Keratinocyte (primary cell): ENCODE results near the gene CRABP2. TPM values are rescaled to one million over a fixed set of nuclear protein-coding genes. Genes with fewer than 3 reads are reported as not detected.

ENCODE experiments used
- DNase-seq: peaks from one replicate; pipeline ENCODE4 v3.0.0-alpha.2; 2011; ENCODE audit warnings: low read depth, missing footprints, low spot score
- FAIRE-seq: peaks from 2 replicates; lab custom pipeline; 2011; peaks lifted over from hg19 to GRCh38; lab: Jason Lieb, UNC
- H2AFZ ChIP-seq: 2 replicates; pipeline ENCODE4 v1.6.0; 2012; ENCODE audit warnings: low read length, control low read depth, inconsistent platforms; ENCODE audit not compliant: control insufficient read depth
- H3K27ac ChIP-seq: 2 replicates; pipeline ENCODE4 v1.5.1; 2011; ENCODE audit warnings: low read length; ENCODE audit not compliant: control insufficient read depth, insufficient read depth
- H3K27me3 ChIP-seq: 3 replicates; pipeline ENCODE4 v1.6.0; 2011; ENCODE audit warnings: low read length; ENCODE audit not compliant: control insufficient read depth, insufficient read depth; ENCODE audit errors: extremely low read depth
- H3K36me3 ChIP-seq, 2 experiments: 2 replicates in 1 of 2; 3 replicates in 1 of 2; pipeline ENCODE4 v1.5.1; 2011; ENCODE audit warnings: low read length in 2 of 2, mild to moderate bottlenecking in 1 of 2; ENCODE audit not compliant: control insufficient read depth in 2 of 2, insufficient read depth in 2 of 2; ENCODE audit errors: extremely low read depth in 1 of 2
- H3K4me1 ChIP-seq: 3 replicates; pipeline ENCODE4 v1.5.1; 2011; ENCODE audit warnings: low read length; ENCODE audit not compliant: control insufficient read depth, insufficient read depth; ENCODE audit errors: extremely low read depth
- H3K4me2 ChIP-seq: 3 replicates; pipeline ENCODE4 v1.6.0; 2011; ENCODE audit warnings: low read depth, low read length; ENCODE audit not compliant: control insufficient read depth, insufficient read depth; ENCODE audit errors: extremely low read depth
- H3K4me3 ChIP-seq, 3 experiments: fragments of 200-600 bp in 1 of 3; sonication (generic) in 1 of 3; 2 replicates in 2 of 3; 3 replicates in 1 of 3; pipeline ENCODE4 v1.5.1; 2011 to 2016; ENCODE audit warnings: low read length in 3 of 3, mild to moderate bottlenecking in 3 of 3, control low read depth in 2 of 3, inconsistent platforms in 1 of 3, low read depth in 1 of 3, mixed read lengths in 1 of 3, mixed run types in 1 of 3, moderate library complexity in 1 of 3; ENCODE audit not compliant: control insufficient read depth in 2 of 3, insufficient read depth in 2 of 3; ENCODE audit errors: extremely low read depth in 1 of 3
- H3K79me2 ChIP-seq: 2 replicates; pipeline ENCODE4 v1.6.0; 2012; ENCODE audit warnings: low read length; ENCODE audit not compliant: control insufficient read depth, insufficient read depth
- H3K9ac ChIP-seq: 3 replicates; pipeline ENCODE4 v1.6.0; 2011; ENCODE audit warnings: low read length; ENCODE audit not compliant: control insufficient read depth, insufficient read depth; ENCODE audit errors: extremely low read depth
- H3K9me1 ChIP-seq: 3 replicates; pipeline ENCODE4 v1.6.0; 2011; ENCODE audit warnings: low read length; ENCODE audit not compliant: control insufficient read depth, insufficient read depth; ENCODE audit errors: extremely low read depth
- H3K9me3 ChIP-seq: 2 replicates; pipeline ENCODE4 v1.5.1; 2012; ENCODE audit warnings: low read depth, low read length; ENCODE audit not compliant: control insufficient read depth
- H4K20me1 ChIP-seq: 3 replicates; pipeline ENCODE4 v1.6.0; 2011; ENCODE audit warnings: low read length; ENCODE audit not compliant: control insufficient read depth, insufficient read depth; ENCODE audit errors: extremely low read depth
- EZH2 ChIP-seq: IDR thresholded peaks from one replicate; pipeline ENCODE4 v1.6.1; 2012; ENCODE audit warnings: inconsistent platforms, mild to moderate bottlenecking, low read length, moderate library complexity
- dilution Hi-C: fragments of 300-500 bp; cut with MboI; formaldehyde crosslinking; loops from one replicate; pipeline ENCODE4 v1.7.0; 2020; ENCODE audit warnings: low sequenced_read_pairs; ENCODE audit not compliant: extremely low pct_ligation_motif_present
- polyA plus RNA-seq, 5 experiments: library from polyadenylated mRNA; depleted of rRNA in 3 of 5; stranded (reverse) in 3 of 5; stranded (forward) in 1 of 5; unstranded in 1 of 5; fragments of >200 nt; gene quantifications; 1 replicate in 1 of 5; 2 replicates in 3 of 5; 3 replicates in 1 of 5; pipeline versions ENCODE4 v1.2.1 to v1.2.3, GENCODE V29; 2011 to 2012; ENCODE audit warnings: missing spikeins in 2 of 5, low read depth in 1 of 5, low replicate concordance in 1 of 5
- TF ChIP-seq, protein P1 (sequence below), 3 experiments: IDR thresholded peaks in 1 of 3; conservative IDR thresholded peaks in 1 of 3; optimal IDR thresholded peaks in 1 of 3; 2 replicates in 2 of 3; 3 replicates in 1 of 3; pipeline versions ENCODE3 to v1.5.1; 2011; ENCODE audit warnings: low read length in 3 of 3, mild to moderate bottlenecking in 3 of 3, moderate library complexity in 2 of 3, control low read depth in 1 of 3, inconsistent platforms in 1 of 3; ENCODE audit not compliant: insufficient read depth in 2 of 3; ENCODE audit errors: extremely low read depth in 1 of 3

Gene CRABP2
- polyA plus RNA-seq, 1 donor (not counting 4 experiments of a cell fraction or from before 2014, with no cell fraction given), result 8.4 TPM

DNA sequence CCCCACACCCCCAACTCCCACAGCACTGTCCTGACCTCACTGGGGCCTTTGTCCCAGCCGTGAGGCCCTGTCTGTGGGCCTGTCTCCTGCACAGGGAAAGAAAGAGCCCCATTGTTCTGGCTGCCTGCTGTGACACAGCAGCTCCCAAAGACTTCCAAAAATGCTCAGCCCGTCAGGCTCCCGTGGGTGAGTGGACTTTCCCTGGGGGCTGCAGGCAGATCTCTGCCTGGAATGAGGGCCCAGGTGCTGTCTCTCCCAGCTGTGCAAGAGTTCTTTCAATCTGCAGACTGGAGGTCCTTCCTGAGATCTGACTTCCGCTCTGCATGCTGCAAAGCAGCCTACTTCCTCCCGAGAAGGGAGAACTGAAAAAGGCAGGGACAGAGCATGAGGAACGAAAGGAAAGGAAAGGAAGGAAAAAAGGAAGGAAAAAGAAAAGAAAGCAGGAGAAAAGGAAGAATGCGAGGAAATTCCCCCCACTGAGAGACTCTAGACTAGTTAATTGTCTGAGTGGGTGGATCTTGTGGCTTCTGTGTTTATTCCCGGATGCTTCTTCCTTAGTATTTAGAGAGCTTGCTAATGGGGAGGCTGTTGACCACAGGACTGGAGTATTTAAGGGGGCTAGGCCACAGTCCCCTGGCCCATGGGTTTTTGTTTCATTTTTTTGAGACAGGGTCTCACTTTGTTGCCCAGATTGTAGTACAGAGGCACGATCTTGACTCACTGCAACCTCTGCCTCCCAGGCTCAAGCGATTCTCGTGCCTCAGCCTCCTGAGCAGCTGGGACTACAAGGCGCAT lies 43.2 kb downstream of the CRABP2 start:
- TF ChIP-seq EZH2, result no peak
- TF ChIP-seq, protein P1, sequence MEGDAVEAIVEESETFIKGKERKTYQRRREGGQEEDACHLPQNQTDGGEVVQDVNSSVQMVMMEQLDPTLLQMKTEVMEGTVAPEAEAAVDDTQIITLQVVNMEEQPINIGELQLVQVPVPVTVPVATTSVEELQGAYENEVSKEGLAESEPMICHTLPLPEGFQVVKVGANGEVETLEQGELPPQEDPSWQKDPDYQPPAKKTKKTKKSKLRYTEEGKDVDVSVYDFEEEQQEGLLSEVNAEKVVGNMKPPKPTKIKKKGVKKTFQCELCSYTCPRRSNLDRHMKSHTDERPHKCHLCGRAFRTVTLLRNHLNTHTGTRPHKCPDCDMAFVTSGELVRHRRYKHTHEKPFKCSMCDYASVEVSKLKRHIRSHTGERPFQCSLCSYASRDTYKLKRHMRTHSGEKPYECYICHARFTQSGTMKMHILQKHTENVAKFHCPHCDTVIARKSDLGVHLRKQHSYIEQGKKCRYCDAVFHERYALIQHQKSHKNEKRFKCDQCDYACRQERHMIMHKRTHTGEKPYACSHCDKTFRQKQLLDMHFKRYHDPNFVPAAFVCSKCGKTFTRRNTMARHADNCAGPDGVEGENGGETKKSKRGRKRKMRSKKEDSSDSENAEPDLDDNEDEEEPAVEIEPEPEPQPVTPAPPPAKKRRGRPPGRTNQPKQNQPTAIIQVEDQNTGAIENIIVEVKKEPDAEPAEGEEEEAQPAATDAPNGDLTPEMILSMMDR (optimal IDR thresholded peaks at IDR 0.05 in 1 of 3, IDR thresholded peaks at IDR 0.05 in 1 of 3, conservative IDR thresholded peaks at IDR 0.05 in 1 of 3; ENCODE audit: extremely low read depth in 1 of 3, insufficient read depth in 2 of 3, low read length in 3 of 3), result no peak
- H3K9ac ChIP-seq, result no peak overlapping the region
- no peaks in the 10 kb centered on the region for H3K9me1 ChIP-seq
- no peak for DNase-seq
- H3K27ac ChIP-seq, result no peak overlapping the region
- FAIRE-seq, result no peak
- dilution Hi-C loops, result no loop called here
- no peak overlapping the region for H3K4me2 ChIP-seq
- no peak overlapping the region for H2AFZ ChIP-seq
- peaks cover 23% of the 10 kb centered on the region for H3K4me1 ChIP-seq
- no peak overlapping the region for H3K4me3 ChIP-seq
- H4K20me1 ChIP-seq, result no peaks in the 10 kb centered on the region
- H3K27me3 ChIP-seq, result peaks cover 8% of the 10 kb centered on the region
- H3K9me3 ChIP-seq, result no peaks in the 10 kb centered on the region
- no peaks in the 10 kb centered on the region for H3K79me2 ChIP-seq
- H3K36me3 ChIP-seq, result no peaks in the 10 kb centered on the region

- no peak for TF ChIP-seq EZH2
- TF ChIP-seq, protein P1 (optimal IDR thresholded peaks at IDR 0.05 in 1 of 3, IDR thresholded peaks at IDR 0.05 in 1 of 3, conservative IDR thresholded peaks at IDR 0.05 in 1 of 3; ENCODE audit: extremely low read depth in 1 of 3, insufficient read depth in 2 of 3, low read length in 3 of 3), result no peak
- H2AFZ ChIP-seq, result no peak overlapping the region
- no peak for FAIRE-seq
- H3K36me3 ChIP-seq, result no peaks in the 10 kb centered on the region
- no peaks in the 10 kb centered on the region for H3K9me1 ChIP-seq
- peak overlapping the region in 1 of 3 experiments; percentile 4 for H3K4me3 ChIP-seq
- no peak for DNase-seq
- H3K27ac ChIP-seq, result peak overlapping the region; percentile 15
- H3K4me1 ChIP-seq, result peaks cover 26% of the 10 kb centered on the region
- no peak overlapping the region for H3K9ac ChIP-seq
- H3K9me3 ChIP-seq, result no peaks in the 10 kb centered on the region
- no peaks in the 10 kb centered on the region for H3K79me2 ChIP-seq
- H4K20me1 ChIP-seq, result peaks cover 4% of the 10 kb centered on the region
- peak overlapping the region; percentile 35 for H3K4me2 ChIP-seq
- dilution Hi-C loops, result no loop called here
- peaks cover 22% of the 10 kb centered on the region for H3K27me3 ChIP-seq
These were observed 44.7 kb downstream of the CRABP2 start for GRCh38 chr1:156660752-156661112.
